K562 (cell line): ENCODE data around the gene GMDS. TPM values are rescaled to one million over a fixed set of nuclear protein-coding genes. Genes with fewer than 3 reads are reported as not detected.

Experiments
- ATAC-seq: fragments of 200-7000 bp; cut with Tn5 transposase; 3 replicates; pipeline ENCODE4 v1.9.1; 2020; ENCODE audit warnings: moderate library complexity
- BruUV-seq: library from RNA; stranded (reverse); fragments of 400-500 nt; replicated peaks from 2 replicates; lab custom pipeline; 2021; lab: Mats Ljungman, UMichigan
- CTCF ChIA-PET: fragments of 300-600 bp; formaldehyde crosslinking; extraction: SDS; loops from one replicate; lab custom pipeline; 2021; ENCODE audit warnings: low intra/inter-chr PET ratio; lab: Yijun Ruan, JAX
- POLR2A ChIA-PET: fragments of 300-600, 350-650 bp; sonication (Branson Sonifier 250); formaldehyde crosslinking; extraction: SDS; loops from one replicate; lab custom pipeline; 2021; ENCODE audit warnings: antibody characterized with exemption, inconsistent platforms; lab: Yijun Ruan, JAX
- DNase-seq, 4 experiments: peaks; one replicate each; pipeline versions ENCODE4 v3.0.0 to v3.0.0-alpha.2; 2011 to 2018; ENCODE audit warnings: low spot score in 3 of 4, mixed read lengths in 3 of 4; ENCODE audit errors: extremely low read depth in 1 of 4
- FAIRE-seq: peaks from 2 replicates; lab custom pipeline; 2011; peaks lifted over from hg19 to GRCh38; lab: Jason Lieb, UNC
- H2AFZ ChIP-seq: 2 replicates; pipeline ENCODE4 v1.6.0; 2011; ENCODE audit warnings: low read depth, low read length, control low read depth, inconsistent platforms
- H3K27ac ChIP-seq: fragments of 200-600 bp; 3 replicates; pipeline ENCODE4 v1.8.0; 2011; ENCODE audit warnings: low read depth, mild to moderate bottlenecking, control low read depth, inconsistent platforms, low read length, moderate library complexity, mixed read lengths; ENCODE audit errors: extremely low read depth
- H3K27me3 ChIP-seq, 2 experiments: fragments of 300-600 bp in 1 of 2; 2 replicates in 1 of 2; 3 replicates in 1 of 2; pipeline versions ENCODE4 v1.6.0 to v1.8.0; 2011; ENCODE audit warnings: inconsistent platforms in 2 of 2, low read length in 2 of 2, mild to moderate bottlenecking in 1 of 2, mixed read lengths in 1 of 2, moderate library complexity in 1 of 2; ENCODE audit not compliant: control insufficient read depth in 2 of 2, insufficient read depth in 2 of 2
- H3K36me3 ChIP-seq: fragments of 300-600 bp; 3 replicates; pipeline ENCODE4 v1.8.0; 2011; ENCODE audit warnings: mild to moderate bottlenecking, low read length, inconsistent platforms; ENCODE audit not compliant: control insufficient read depth, insufficient read depth
- H3K4me1 ChIP-seq, 2 experiments: fragments of 200-600 bp in 1 of 2; replicated peaks in 1 of 2; 2 replicates in 1 of 2; 3 replicates in 1 of 2; pipeline versions ENCODE4 v1.5.1 to v1.8.0; 2011; ENCODE audit warnings: inconsistent platforms in 2 of 2, low read length in 2 of 2, mild to moderate bottlenecking in 1 of 2, mixed read lengths in 1 of 2, moderate library complexity in 1 of 2; ENCODE audit not compliant: control insufficient read depth in 2 of 2, insufficient read depth in 2 of 2
- H3K4me2 ChIP-seq: 2 replicates; pipeline ENCODE4 v1.6.1; 2011; ENCODE audit warnings: low read length, control low read depth, inconsistent platforms, mixed read lengths; ENCODE audit not compliant: insufficient read depth
- H3K4me3 ChIP-seq: fragments of 200-600 bp; sonication (generic), shearing (Covaris generic); 2 replicates; pipeline ENCODE4 v1.5.1; 2016; ENCODE audit warnings: control low read depth, inconsistent platforms
- H3K79me2 ChIP-seq: fragments of 200-600 bp; 3 replicates; pipeline ENCODE4 v1.8.0; 2011; ENCODE audit warnings: low read length, inconsistent platforms; ENCODE audit not compliant: control insufficient read depth, insufficient read depth
- H3K9ac ChIP-seq, 2 experiments: 2 replicates each; pipeline versions ENCODE4 v1.6.0 to v1.6.1; 2011; ENCODE audit warnings: low read depth in 2 of 2, low read length in 2 of 2, control low read depth in 1 of 2, inconsistent platforms in 1 of 2, mild to moderate bottlenecking in 1 of 2, mixed read lengths in 1 of 2; ENCODE audit not compliant: insufficient read depth in 1 of 2
- H3K9me1 ChIP-seq: one replicate; pipeline ENCODE4 v1.6.0; 2011; ENCODE audit warnings: inconsistent platforms, mild to moderate bottlenecking, low read length, moderate library complexity; ENCODE audit not compliant: control insufficient read depth, insufficient read depth
- H3K9me3 ChIP-seq: replicated peaks from 2 replicates; pipeline ENCODE4 v1.5.1; 2011; ENCODE audit warnings: low read depth, low read length, inconsistent platforms; ENCODE audit not compliant: control insufficient read depth, insufficient read depth
- H4K20me1 ChIP-seq: replicated peaks from 2 replicates; pipeline ENCODE4 v1.6.1; 2011; ENCODE audit warnings: low read length, inconsistent platforms, mixed read lengths; ENCODE audit not compliant: control insufficient read depth, insufficient read depth
- DDX20 ChIP-seq: fragments of 450-650 bp; IDR thresholded peaks from 2 replicates; pipeline ENCODE4 v1.6.1; 2016; ENCODE audit warnings: missing genetic modification characterization, low read depth, mild to moderate bottlenecking, missing compliant biosample characterization, moderate library complexity
- FOS ChIP-seq: IDR thresholded peaks from 3 replicates; pipeline ENCODE4 v1.6.1; 2011; ENCODE audit not compliant: insufficient read length; ENCODE audit errors: extremely low read depth
- FOXM1 ChIP-seq, 2 experiments: fragments of 450-650 bp in 1 of 2; sonication (generic) in 1 of 2; formaldehyde crosslinking in 1 of 2; IDR thresholded peaks; 2 replicates each; pipeline versions ENCODE4 v1.6.1 to v1.9.0; 2017 to 2022; ENCODE audit warnings: low read depth in 2 of 2, mild to moderate bottlenecking in 2 of 2, missing genetic modification reagents in 1 of 2, moderate library complexity in 1 of 2
- MCM2 ChIP-seq: fragments of 450-650 bp; IDR thresholded peaks from 2 replicates; pipeline ENCODE4 v1.6.1; 2017; ENCODE audit warnings: low read depth, mild to moderate bottlenecking
- MYC ChIP-seq, 2 experiments: fragments of 250-450 bp in 1 of 2; sonication (Bioruptor Pico) in 1 of 2; IDR thresholded peaks; 2 replicates each; pipeline versions ENCODE4 v1.5.1 to v1.6.1; 2012 to 2021; ENCODE audit warnings: low read depth in 2 of 2, borderline replicate concordance in 1 of 2, improper control_type of control experiment in 1 of 2, low read length in 1 of 2, mild to moderate bottlenecking in 1 of 2, moderate library complexity in 1 of 2
- NCOA1 ChIP-seq: fragments of 450-650 bp; IDR thresholded peaks from 2 replicates; pipeline ENCODE4 v1.6.1; 2016; ENCODE audit warnings: low read depth
- POLR2A ChIP-seq: fragments of 450-650 bp; conservative IDR thresholded peaks from 2 replicates; pipeline ENCODE4 v1.6.1; 2016
- RAD51 ChIP-seq: fragments of 450-650 bp; IDR thresholded peaks from 2 replicates; pipeline ENCODE4 v1.7.1; 2016; ENCODE audit warnings: low read depth, mild to moderate bottlenecking, borderline replicate concordance
- RFX1 ChIP-seq: fragments of 450-650 bp; IDR thresholded peaks from 2 replicates; pipeline ENCODE4 v1.6.1; 2016; ENCODE audit warnings: mild to moderate bottlenecking, moderate library complexity
- SAFB2 ChIP-seq: fragments of 200-400 bp; formaldehyde crosslinking; IDR thresholded peaks from 2 replicates; pipeline ENCODE4 v1.6.1; 2018; ENCODE audit warnings: borderline replicate concordance, low read length, low read depth, moderate library complexity; ENCODE audit not compliant: severe bottlenecking
- SIN3B ChIP-seq: fragments of 450-650 bp; IDR thresholded peaks from 2 replicates; pipeline ENCODE4 v1.6.1; 2017; ENCODE audit warnings: low read depth, mild to moderate bottlenecking, moderate library complexity
- SIRT6 ChIP-seq: IDR thresholded peaks from one replicate; pipeline ENCODE4 v1.6.1; 2012; ENCODE audit warnings: low read depth, mild to moderate bottlenecking, control low read depth, inconsistent platforms, low read length, moderate library complexity
- TRIM28 ChIP-seq: fragments of 450-650 bp; IDR thresholded peaks from 2 replicates; pipeline ENCODE4 v1.6.1; 2017
- ZBTB7A ChIP-seq: IDR thresholded peaks from 2 replicates; pipeline ENCODE4 v1.6.1; 2011; ENCODE audit warnings: low read depth, mild to moderate bottlenecking, low read length, moderate library complexity, borderline replicate concordance; ENCODE audit not compliant: control insufficient read depth
- ZC3H8 ChIP-seq: fragments of 450-650 bp; IDR thresholded peaks from 2 replicates; pipeline ENCODE4 v1.6.1; 2017
- ZFPM2 ChIP-seq: fragments of 250-450 bp; sonication (Bioruptor Pico); IDR thresholded peaks from 2 replicates; pipeline ENCODE4 v1.5.1; 2022; ENCODE audit warnings: mild to moderate bottlenecking
- ZNF695 ChIP-seq: fragments of 450-650 bp; formaldehyde crosslinking; IDR thresholded peaks from 2 replicates; pipeline ENCODE4 v1.4.0; 2020; ENCODE audit warnings: mild to moderate bottlenecking, moderate library complexity
- ZNF699 ChIP-seq: fragments of 250-450 bp; sonication (Bioruptor Pico); IDR thresholded peaks from 2 replicates; pipeline ENCODE4 v1.8.0; 2021; ENCODE audit warnings: mild to moderate bottlenecking, moderate library complexity; ENCODE audit not compliant: insufficient replicate concordance
- WGBS: fragments of 100-300 bp; shearing (Covaris generic); methylation state at CpG from one replicate; pipeline ENCODE4 v1.1.6; 2016; ENCODE audit warnings: low coverage, mixed read lengths; ENCODE audit not compliant: insufficient coverage; ENCODE audit errors: missing lambda C conversion rate; 5-methylcytosine and 5-hydroxymethylcytosine counted together
- in situ Hi-C: fragments of 300-500 bp; cut with MboI; formaldehyde crosslinking; loops from 4 replicates; pipeline ENCODE4 v1.15.0; 2018; ENCODE audit warnings: inconsistent platforms, mixed read lengths
- intact Hi-C: fragments of 100-400 bp; cut with micrococcal nuclease; formaldehyde crosslinking; loops from 2 replicates; pipeline ENCODE4 v1.14.2; 2022
- polyA plus RNA-seq, 8 experiments: library from polyadenylated mRNA; depleted of rRNA in 4 of 8; stranded (reverse) in 5 of 8; unstranded in 3 of 8; fragments of >200 nt; fragmentation: Nextera tagmentation in 2 of 8; fragmentation: Illumina TruSeq in 1 of 8; extraction: Ambion mirVana in 2 of 8; extraction: Trizol in 1 of 8; gene quantifications; 2 replicates each; pipeline versions ENCODE4 v1.2.1 to v1.2.3, GENCODE V29; 2011 to 2014; ENCODE audit warnings: inconsistent platforms in 1 of 8, missing spikeins in 1 of 8
- total RNA-seq, 7 experiments: library from RNA; depleted of rRNA in 6 of 7; stranded (reverse); fragments of >200 nt in 6 of 7; fragmentation: Illumina TruSeq in 2 of 7; extraction: Trizol in 2 of 7; gene quantifications; 2 replicates each; pipeline versions ENCODE4 v1.2.1 to v1.2.3, GENCODE V29; 2011 to 2021; ENCODE audit warnings: low replicate concordance in 1 of 7
- TF ChIP-seq, protein P1 (sequence below): fragments of 450-650 bp; IDR thresholded peaks from 2 replicates; pipeline ENCODE4 v1.6.1; 2018; ENCODE audit not compliant: partially characterized antibody

Gene GMDS
- total and polyA plus RNA-seq, 9 of the 15 experiments (the other 6 are each of a cell fraction or from before 2014, with no cell fraction given), result 0.48 to 31.8 (median 13.4) TPM

DNA sequence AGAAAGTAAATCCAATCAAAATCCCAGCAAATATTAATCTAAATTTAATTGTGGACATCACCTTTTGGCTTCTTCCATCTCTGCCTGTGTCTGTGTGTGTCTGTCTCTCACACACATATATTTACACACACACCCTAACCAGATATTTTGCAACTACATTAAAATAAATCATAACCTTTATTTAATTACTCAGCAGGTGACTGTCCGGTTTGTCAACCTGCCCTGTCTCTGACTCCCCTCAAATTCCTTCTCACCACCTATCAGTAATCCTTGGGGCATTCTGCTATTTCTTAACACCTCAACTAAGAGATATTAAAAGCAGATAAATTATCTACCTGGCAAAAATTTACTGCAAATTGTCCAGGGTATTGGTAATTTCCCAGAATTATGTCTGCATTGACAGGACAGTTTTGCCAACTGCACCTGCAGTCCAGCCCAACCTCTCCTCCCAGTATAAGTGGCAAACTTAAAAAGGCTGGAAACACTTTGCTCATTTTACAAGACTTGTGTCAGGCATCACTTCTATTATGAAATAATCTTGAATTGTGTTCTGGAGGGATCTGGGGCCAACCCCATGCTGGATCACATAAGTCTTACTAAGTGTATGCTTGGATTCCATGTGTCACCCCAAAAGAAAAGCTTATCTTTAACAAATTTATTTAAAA, 216.1 kb downstream of the GMDS start (continued):
- TF ChIP-seq NCOA1 (no peak), POLR2A (no peak), RFX1 (no peak), ZBTB7A (no peak), ZFPM2 (CRISPR knock-in tag) (no peak), SIN3B (no peak), MYC (IDR thresholded peaks at IDR 0.05; ENCODE audit: low read depth, low read length) (no peak), MYC (CRISPR knock-in tag; IDR thresholded peaks at IDR 0.05; ENCODE audit: borderline replicate concordance, low read depth) (no peak), RAD51 (no peak), ZNF699 (CRISPR knock-in tag) (no peak), SAFB2 (no peak)

DNA sequence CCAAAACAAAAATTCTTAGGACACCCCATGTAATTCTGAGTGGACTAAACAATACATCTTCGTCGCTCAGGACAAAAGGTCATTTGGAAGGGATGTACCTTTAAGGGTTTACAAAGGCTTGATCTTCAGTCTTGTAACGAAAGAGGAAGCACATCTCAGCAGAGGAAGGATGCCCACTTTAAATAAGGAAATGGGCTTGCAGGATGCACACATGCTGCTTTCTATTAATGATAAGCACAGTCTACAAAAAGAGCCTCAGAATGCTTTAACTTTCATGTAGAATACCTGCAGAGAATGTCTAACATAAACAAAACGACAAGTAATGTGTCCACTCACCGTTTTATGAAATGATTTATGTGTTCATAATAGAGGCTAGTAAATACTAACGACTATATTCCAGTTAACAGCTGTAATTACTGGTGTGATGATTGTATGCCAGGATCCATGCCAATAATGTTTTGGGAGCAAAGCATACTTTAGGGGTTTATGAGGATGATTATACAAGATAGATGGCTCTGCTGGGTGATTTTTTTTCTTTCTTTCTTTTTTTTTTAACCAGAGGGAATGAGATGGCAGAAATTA, 216.9 kb downstream of the GMDS start:
- Histone ChIP-seq H3K36me3 (no peaks in the 10 kb centered on the region), H4K20me1 (no peaks in the 10 kb centered on the region), H3K9me3 (no peaks in the 10 kb centered on the region), H3K27ac (no peak overlapping the region), H3K79me2 (no peaks in the 10 kb centered on the region), H3K4me2 (no peak overlapping the region), H2AFZ (no peak overlapping the region), H3K9me1 (no peaks in the 10 kb centered on the region), H3K9ac (no peak overlapping the region), H3K4me1 (no peaks in the 10 kb centered on the region), H3K4me3 (no peak overlapping the region), H3K27me3 (no peaks in the 10 kb centered on the region)
- DNase-seq (no peak), ATAC-seq (no peak), FAIRE-seq (no peak)
- CTCF ChIA-PET, result no interaction called here
- intact Hi-C loops, result no loop called here
- no TSS peak for BruUV-seq
- POLR2A ChIA-PET, result interaction anchor here (1.1 to 1.2 kb wide), 2 partner anchors 10 to 18 kb away, joined by 3 to 4 read pairs; no protein-coding TSS in a partner anchor
- 5% methylated on average over 6 of the region's 6 CpGs for WGBS
- in situ Hi-C loops, result no loop called here
- TF ChIP-seq DDX20 (tag), result no peak
- no peak for TF ChIP-seq SIRT6
- no peak for TF ChIP-seq FOXM1 (IDR thresholded peaks at IDR 0.05; ENCODE audit: low read depth)
- no peak for TF ChIP-seq FOXM1 (CRISPR knock-in tag; IDR thresholded peaks at IDR 0.05; ENCODE audit: low read depth)
- no peak for TF ChIP-seq ZNF695 (CRISPR knock-in tag)
- no peak for TF ChIP-seq FOS
- TF ChIP-seq, protein P1, sequence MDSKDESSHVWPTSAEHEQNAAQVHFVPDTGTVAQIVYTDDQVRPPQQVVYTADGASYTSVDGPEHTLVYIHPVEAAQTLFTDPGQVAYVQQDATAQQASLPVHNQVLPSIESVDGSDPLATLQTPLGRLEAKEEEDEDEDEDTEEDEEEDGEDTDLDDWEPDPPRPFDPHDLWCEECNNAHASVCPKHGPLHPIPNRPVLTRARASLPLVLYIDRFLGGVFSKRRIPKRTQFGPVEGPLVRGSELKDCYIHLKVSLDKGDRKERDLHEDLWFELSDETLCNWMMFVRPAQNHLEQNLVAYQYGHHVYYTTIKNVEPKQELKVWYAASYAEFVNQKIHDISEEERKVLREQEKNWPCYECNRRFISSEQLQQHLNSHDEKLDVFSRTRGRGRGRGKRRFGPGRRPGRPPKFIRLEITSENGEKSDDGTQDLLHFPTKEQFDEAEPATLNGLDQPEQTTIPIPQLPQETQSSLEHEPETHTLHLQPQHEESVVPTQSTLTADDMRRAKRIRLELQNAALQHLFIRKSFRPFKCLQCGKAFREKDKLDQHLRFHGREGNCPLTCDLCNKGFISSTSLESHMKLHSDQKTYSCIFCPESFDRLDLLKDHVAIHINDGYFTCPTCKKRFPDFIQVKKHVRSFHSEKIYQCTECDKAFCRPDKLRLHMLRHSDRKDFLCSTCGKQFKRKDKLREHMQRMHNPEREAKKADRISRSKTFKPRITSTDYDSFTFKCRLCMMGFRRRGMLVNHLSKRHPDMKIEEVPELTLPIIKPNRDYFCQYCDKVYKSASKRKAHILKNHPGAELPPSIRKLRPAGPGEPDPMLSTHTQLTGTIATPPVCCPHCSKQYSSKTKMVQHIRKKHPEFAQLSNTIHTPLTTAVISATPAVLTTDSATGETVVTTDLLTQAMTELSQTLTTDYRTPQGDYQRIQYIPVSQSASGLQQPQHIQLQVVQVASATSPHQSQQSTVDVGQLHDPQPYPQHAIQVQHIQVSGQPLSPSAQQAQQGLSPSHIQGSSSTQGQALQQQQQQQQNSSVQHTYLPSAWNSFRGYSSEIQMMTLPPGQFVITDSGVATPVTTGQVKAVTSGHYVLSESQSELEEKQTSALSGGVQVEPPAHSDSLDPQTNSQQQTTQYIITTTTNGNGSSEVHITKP, result no peak
- no peak for TF ChIP-seq ZC3H8
- no peak for TF ChIP-seq TRIM28
- TF ChIP-seq MCM2, result no peak
